NCI-H510A (cell line): ENCODE data around the gene THSD4.
A peak's percentile ranks its signal among the peaks of the same experiment; 100 is the strongest.

Experiments
- DNase-seq: peaks from one replicate; lab custom pipeline; 2025; lab: John Stamatoyannopoulos, UW

Gene THSD4

DNA sequence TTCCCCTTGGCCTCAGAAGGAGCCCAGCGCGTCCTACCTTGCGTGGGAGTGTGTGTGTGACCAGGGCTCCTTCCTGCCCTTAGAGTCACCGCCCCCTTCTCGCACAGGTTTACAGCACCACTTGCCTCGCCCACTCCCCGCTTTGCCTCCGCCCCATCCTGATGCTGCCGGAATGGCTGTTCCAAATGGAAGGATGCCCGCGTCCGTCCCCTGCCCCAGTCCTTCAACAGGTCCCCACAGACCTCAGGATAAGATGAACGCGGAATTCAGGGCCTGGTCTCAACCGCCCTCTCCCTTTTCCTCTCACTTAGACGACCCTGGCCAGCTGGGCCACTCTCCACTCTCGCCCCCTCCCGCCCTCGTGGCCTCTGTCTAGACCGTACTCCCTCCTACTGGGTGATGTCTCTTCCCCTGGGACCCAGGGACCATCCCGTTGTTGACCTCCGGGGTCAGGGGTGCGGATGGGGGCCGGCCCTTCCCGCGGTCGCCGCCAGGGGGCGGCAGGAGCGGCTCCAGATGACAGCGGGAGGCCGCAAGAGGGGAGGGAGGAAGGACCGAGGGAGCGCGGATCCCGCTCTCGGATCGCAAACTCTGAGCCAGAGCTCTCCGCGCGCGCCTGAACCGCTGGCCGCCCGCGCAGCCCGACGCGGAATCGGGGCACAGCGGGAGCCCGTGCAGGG lies at the start of gene THSD4:
TSS of gene THSD4 (plus strand) at position 585 of the 680 bp plus-strand sequence.
- DNase-seq: peak; percentile 49

DNA sequence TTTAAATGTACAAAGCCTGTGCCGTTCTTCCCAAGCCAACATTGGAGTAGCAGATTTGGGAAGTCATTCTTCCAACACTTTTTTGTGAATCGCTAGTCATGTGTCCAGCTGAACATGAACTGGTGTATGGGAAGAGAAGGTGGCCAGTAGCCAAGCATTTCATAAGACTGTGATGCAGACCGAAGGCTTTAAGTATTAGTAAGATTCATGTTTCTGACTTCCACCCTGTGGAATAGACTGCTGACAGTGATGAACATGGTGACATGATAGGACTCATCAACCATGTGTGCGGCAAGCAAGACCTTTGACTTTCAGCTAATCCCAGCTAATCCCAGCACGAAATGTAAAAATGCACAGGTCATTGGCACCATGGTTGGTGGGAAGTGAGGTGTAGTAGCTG lies 48.3 kb upstream of the THSD4 start:
- no peak for DNase-seq

DNA sequence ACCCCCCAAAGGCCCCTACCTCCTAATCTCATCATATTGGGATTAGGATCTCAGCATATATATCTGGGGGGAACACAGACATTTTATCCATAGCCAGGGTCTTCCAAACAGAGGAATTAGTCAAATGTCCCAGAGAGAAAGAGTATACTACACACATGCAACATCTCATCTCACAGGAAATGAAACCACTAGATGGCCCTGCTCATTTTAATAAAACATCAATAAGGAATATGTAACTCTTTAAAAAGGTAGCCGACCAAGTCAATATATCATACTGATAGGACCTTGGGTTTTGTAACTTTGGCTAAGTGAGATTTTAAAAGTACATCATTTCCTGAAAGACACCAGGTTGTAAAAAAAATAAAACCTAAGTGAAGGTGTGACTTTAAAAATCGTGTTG lies 45.6 kb upstream of the THSD4 start:
- DNase-seq: no peak

DNA sequence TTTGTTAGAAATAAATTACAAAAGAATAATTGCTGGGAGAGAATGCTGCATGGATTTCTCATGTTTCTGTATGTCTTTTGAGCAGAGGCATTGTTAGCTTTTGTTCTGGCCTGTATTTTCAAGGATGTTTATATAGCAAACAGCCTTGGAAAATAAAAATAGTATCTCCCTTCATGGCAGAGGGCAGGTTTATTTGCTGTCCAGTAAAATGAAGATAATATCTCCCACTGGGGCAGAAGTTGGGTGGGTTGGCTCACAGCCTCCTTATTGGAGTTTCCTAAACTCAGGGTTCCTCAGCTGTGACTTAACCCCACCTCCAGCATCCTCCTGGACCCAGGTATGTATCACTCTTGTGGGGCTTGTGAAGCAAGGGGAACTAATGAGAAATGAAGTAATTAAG lies 43.7 kb upstream of the THSD4 start:
- no peak for DNase-seq

DNA sequence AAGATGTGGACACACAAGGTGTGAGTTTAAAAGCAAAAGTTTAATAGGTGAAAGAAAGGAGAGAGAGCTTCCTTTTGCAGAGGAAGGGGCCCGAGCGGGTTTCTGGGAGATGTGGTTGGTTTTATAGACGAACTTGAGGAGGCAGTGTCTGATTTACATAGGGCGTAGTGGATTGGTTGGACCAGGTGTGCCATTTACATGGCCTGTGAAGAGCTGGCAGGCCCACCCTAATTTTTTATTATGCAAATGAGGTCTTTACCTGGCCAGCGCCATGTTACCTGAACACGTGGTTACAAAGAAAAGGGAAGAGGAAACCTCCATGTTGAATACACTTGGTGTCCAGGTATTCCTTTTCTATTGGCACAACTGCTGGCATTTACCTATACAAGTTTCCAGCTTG lies 42.8 kb upstream of the THSD4 start:
- no peak for DNase-seq

DNA sequence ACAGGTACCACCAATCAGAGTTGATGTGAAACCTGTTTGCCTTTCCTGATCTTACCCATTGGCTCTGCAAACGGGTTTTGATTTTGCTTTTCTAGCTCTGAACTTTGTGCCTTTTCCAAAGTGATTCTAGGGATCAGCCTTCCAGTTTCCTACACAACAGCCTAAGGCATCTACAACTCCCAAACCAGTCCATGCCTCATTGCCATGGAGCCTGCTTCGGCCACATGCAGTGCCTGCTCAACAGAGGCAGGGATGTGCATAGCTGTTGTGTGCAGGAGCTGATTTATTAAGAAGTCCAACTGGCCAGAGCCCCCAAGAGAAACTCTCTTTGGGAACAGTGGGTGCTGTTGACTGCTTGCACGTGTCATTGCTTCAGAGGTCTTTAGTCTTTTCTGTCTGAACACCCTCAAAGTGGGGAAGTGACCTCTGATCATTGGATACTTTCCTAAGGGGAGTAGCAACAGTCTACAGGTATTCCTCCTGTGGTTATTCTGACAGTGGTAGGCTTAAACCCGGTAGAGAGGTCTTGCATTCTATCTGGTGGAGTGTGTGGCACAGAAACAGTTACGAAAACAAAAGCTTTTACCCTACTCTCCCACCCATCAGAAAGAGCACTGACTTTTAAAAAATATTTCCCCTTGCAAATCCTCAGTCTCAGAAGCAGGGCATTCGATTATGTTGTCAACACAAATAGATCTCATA lies 36.6 kb upstream of the THSD4 start:
- no peak for DNase-seq

DNA sequence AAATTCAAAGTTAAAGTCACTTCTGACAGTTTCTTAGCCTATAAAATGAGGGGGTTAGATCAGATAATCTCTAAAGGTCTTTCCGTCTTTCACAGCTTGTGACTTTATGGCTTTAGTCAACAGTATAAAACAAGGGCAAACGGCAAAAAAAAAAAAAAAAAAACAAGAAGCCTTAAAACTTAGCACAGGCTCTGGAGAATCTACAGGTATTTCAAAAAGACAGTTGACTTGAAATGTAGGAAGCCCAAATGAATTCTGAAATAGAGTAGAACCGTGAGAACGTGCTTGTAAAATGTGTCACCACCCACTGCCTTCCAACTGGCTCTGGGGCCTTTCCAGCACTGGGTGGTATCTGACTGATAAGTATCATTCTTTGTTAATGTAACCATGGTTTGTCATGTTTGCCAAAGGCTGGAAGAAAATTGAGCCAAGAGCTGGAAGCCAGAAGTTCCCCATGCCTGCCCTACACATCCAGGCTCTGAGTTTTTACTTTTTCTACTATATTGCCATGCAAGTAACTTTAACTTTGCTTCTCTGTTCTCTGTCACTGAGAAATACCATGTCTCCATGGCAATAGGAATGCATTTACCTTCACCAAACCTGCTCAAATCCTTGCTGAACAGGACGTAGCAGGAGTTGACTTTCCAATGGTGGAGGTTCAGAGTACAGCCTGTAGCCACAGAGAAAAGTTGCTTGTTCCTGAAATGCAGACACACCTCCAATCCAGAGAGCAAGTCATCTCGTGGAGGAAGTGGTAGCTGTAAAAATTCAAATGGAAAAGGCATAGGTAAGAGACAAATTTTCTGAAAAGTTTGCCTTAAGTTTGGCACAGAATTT lies 35.8 kb upstream of the THSD4 start:
- no peak for DNase-seq

DNA sequence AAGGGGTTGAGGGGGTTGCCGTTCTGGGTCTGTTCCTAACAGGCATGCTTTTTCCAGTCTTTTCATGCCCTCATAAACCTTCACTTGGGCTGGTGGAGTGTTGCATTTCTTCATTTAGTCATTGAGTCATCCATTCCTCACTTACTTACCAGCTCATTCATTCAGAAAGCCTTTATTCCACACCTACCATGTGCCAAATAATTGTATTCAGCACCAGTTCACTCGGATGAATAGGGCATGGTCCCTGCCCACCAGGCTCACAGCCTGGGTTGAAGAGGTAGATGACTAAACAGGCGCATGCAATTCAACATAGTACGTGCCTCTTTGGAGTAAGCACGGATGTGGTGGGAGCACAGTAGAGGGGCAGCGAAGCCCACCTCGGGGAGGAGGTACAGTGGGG lies 35.1 kb upstream of the THSD4 start:
- DNase-seq: no peak

DNA sequence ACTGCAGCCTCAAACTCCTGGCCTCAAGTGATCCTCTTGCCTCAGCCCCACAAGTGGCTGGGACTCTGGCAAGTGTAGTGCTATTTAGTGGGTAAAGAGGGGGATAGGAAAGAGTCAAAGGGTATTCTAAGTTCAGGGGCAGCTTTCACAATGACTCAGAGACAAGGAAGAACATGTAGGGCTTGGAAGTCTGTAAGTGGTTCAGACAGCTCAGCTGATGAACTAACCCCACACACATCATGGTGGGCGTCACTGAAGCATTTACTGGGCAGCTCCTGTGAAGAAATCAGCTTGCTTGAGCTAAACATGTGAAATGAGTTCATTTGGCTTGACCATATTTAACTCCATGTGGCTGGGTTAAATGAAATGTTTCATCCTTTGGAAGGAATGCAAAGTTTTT lies 34.6 kb upstream of the THSD4 start:
- DNase-seq: no peak

DNA sequence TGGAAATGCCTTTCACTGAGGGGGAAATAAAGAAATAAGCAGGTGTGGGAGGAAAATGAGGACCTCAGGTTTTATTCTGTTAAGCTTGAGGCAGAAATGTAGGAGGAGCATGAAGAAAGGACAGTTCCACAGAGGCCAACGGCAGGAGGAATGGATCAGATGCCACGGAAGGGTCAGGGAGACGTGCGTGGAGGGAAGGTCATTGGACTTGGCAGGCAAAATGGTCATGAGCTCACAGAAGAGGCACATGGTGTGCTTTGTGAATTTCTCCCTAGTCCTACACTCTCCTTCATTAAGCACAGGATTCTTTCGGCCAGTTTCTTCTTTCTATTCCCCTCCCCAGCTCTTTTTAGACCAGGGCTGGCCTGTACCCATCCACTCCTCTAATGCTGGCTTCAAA lies 32.5 kb upstream of the THSD4 start:
- no peak for DNase-seq

DNA sequence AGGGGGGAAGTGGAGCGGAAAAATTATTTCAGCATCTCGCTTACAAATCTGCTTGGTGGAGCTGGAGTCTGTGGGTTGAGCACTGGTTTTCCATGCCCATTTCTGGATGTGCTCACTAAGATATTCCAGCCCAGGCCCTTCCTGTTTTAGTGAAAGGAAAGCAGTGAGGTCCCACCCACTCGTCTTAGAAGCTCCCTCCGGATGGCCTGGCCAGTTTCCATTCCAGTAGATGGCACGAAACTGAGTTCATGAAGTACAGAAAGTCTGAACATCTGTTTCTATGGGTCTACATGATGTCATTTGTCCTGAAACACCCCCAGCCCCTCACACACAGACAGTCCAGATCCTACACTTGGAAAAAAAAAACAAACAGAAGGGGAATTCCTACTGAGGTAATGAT lies 31.9 kb upstream of the THSD4 start:
- no peak for DNase-seq

DNA sequence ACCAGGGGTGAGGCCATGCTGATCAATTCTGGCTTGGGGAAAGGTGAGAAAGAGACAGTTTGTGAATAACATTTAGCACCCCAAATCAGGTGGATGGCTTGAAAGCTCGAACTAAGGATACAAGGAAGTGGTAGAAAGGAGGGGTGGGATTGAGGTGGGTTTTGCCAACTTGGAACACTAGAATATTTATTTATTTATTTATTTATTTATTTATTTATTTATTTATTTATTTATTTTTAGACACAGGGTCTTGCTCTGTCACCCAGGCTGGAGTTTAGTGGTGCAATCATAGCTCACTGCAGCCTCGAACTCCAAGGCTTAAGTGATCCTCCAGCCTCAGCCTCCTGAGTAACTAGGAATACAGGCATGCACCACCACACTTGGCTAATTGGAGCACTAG lies 31.0 kb upstream of the THSD4 start:
- no peak for DNase-seq

DNA sequence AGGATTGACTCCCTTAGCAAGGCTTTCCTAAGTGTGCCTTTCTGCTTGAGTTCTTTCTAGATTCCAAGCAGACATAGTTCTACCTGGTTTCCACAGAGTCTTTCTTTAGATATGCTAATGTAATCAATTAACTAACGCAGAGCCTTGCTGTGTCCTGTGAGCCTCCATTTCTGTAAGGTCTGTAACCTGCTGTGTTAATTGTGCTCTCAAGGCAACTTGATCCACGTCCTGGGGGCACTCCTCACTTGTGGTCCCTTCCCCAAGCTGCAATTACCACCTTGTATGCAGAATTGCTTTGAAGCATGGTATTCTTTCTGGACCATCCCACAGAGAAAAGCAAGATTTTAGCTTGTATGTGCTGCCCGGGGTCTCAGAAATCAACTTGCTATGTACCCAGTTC lies 29.5 kb upstream of the THSD4 start:
- no peak for DNase-seq

DNA sequence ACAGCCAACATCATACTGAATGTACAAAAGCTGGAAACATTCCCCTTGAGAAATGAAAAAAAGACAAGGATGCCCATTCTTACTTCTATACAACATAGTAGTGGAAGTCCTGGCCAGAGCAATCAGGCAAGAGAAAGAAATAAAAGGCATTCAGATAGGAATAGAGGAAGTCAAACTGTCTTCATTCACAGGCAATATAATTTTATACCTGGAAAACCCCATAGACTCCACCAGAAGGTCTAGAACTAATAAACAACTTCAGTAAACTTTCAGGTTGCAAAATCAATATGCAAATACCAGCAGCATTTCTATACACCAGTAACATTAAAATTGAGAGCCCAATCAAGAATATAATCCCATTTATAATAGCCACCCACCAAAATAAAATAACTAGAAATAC lies 27.1 kb upstream of the THSD4 start:
- no peak for DNase-seq

DNA sequence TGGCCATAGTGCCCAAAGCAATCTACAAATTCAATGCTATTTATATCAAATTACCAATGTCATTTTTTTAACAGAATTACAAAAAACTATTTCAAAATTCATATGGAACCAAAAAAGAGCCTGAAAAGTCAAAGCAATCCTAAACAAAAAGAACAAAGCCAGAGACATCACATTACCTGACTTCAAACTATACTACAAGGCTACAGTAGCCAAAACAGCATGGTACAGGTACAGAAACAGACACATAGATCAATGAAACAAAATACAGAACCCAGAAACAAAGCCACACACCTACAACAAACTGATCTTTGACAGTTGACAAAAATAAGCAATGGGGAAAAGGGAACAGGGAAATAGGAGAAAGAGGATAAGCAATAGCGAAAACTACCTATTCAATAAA lies 26.6 kb upstream of the THSD4 start:
- no peak for DNase-seq

DNA sequence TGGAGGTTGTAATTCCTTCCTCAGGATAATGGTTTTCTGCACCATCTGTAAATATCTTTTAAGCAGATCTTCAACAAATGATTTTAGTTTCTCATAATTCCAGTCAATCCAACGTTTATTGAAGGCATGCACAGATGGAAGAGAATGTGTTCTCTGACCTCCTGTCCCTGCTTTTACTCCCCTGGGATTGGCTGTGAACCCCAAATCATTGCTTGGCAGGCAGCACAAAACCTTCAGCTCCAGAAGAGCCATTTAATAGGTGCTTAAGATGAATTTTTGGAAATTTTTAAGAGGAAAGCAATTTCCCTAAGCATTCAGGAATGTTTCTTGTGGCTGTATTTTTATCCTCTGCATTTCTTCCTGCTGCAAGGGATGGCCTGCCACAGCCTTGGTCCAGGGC lies 25.5 kb upstream of the THSD4 start:
- no peak for DNase-seq

DNA sequence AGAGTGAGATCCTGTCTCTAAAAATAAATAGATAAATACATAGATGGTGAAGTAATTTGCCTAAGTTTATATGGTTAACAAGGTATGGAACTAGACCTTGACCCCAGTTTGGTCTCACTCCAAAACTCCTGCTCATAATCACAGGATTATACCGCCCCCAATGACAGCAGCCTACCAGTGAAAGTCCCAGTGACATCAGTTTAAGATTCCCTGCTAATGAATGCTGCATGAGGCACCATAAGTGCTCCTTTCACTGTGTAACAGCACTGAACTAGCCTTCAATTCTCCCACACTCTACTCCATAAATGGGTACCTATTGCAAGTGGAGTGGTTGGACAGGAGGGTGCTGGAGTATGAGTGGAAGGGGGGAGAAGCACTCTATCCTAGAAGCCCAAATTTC lies 23.7 kb upstream of the THSD4 start:
- no peak for DNase-seq

DNA sequence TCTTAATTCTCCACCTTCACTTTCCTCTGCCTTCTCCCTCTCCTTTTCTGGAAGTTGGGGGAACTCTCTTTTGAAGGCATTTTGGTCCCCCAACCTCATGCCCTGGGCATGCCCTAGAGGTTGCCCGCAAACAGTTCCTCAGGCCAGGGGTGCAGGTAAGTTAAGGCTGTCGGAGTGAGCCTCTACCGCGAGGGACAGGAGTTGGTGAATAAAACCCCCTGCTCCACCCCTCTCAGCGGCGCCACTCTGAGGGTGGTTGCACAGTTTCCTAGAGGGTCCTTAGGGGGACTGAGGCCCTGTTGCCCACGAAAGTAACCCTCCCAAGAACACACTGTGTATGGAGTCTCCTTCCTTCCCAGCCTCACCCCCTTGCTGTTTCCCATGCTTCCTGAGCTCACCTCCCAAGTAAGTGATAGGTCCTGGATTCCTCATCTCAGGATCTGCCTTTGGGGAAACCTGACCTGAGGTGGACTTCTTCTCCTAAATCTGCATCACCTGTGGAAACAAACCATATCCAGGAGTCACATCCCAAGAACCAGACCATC lies 23.1 kb upstream of the THSD4 start:
- DNase-seq: no peak

DNA sequence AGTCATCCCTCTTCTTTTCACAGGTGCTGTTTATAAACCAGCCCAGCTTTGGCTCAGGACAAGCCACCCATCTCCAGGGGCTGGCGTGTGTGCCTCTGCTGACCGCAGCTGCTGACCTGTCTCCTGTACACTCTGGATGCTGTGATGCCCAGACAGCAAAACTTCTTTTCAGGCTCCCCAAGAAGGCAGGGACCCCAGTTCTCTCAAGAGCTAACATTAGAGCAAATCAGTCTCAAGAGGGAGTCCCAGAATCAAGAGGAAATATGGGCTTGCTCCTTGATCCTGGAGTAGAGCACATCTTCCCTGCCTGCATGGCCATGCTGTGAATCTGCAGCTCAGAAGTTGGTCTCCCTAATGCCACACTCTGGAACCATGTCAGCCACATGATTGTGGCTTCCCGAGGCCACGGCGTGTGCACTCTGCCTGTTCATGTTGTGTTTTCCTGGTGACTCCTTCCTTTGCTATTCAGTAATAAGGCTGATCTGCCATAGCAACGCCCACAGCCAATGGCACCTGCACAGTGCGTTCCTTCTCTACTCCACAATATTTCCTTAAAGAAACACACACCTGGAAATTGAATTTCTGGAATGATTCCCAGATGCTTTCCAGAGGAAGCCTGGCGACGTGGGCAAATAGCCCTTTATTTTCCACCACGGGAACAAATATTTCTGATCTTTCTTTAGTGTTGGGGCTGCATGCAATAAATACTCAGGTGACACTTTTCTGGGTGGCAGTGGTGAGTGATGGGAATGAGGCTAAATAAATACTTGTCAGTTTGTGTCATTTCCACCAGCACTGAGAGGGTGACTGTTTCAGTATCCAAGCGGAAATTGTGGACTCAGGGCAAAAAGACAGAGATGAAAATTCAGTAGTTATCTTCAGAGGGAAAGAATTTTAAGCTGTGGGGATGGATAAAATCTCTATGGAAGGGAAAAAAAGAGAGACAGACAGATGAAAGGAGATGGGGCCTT lies 21.9 kb upstream of the THSD4 start:
- DNase-seq: no peak

DNA sequence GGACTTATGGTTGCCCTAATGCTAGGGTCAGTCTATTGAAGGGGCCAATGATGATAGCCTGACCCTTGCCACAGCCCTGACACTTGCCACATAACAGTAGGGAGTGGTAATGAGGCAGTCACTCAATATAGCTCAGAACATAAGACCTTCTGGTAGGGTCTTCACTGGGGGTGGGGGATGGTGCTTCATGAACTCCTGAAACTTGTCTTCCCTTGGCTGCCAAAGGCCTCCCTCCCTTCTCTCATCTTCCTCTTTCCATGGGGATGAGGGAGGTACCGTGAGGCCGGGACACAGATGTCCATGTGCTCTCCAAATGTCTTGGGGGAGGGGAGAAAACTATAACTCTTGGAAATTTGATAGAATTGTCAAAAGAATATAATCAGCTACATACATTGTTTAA lies 21.1 kb upstream of the THSD4 start:
- DNase-seq: no peak

DNA sequence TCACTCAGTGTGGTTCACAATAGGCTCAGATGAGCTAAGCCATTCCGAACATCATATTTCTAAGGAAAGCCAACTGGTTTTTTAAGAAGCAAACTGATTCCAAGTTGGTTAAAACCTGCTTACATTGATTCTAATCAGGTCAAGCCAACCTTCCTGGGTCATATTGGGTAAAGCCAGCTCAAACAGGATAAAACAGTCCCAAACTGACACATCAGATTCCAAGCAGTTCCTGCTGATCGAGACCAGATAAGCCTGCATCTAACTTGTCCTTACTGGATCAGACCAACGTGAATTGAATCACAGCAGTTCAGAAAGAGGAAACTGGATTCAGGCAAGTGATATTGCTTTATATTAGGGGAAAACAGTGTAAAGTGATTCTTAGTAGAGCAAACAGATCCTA lies 18.6 kb upstream of the THSD4 start:
- no peak for DNase-seq

DNA sequence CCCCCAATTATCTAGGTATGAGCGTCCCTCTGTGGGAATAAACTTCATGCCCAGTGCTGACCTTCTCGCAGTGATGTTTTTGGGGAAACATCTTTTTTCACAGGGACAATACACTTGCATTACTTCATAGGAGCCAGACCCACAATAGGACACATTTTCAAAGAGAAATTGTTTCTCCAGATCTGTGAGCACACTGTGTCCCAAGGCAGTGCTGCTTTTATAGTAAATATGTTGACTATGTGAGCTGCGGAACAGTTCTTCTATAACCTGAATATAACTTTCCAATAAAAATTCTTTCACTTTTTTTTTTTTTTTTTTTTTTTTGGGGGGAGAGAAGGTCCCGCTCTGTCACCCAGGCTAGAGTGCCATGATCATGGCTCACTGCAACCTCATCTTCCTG lies 17.4 kb upstream of the THSD4 start:
- DNase-seq: no peak
